HepG2 (cell line): Measurements from ENCODE around the gene LRRN3. TPM values are rescaled to one million over a fixed set of nuclear protein-coding genes. Genes with fewer than 3 reads are reported as not detected.
A peak's percentile ranks its signal among the peaks of the same experiment; 100 is the strongest.

Source experiments
- ATAC-seq: fragments of 200-7000 bp; cut with Tn5 transposase; 3 replicates; pipeline ENCODE4 v1.9.1; 2020; ENCODE audit warnings: mild to moderate bottlenecking, moderate library complexity
- BruUV-seq: library from RNA; stranded (reverse); fragments of 400-500 nt; replicated peaks from 2 replicates; lab custom pipeline; 2021; lab: Mats Ljungman, UMichigan
- CTCF ChIA-PET: fragments of 300-600 bp; formaldehyde crosslinking; extraction: SDS; loops from one replicate; lab custom pipeline; 2021; ENCODE audit warnings: low total read pairs, inconsistent platforms, low intra/inter-chr PET ratio; lab: Yijun Ruan, JAX
- POLR2A ChIA-PET: fragments of 350-600 bp; sonication (Branson Sonifier 250); formaldehyde crosslinking; loops from one replicate; lab custom pipeline; 2020; ENCODE audit warnings: antibody characterized with exemption, inconsistent platforms; lab: Yijun Ruan, JAX
- DNase-seq: peaks from one replicate; pipeline ENCODE4 v3.0.0-alpha.2; 2015; ENCODE audit warnings: low spot score
- FAIRE-seq: peaks from 3 replicates; lab custom pipeline; 2011; peaks lifted over from hg19 to GRCh38; lab: Jason Lieb, UNC
- H2AFZ ChIP-seq: one replicate; pipeline ENCODE4 v1.6.1; 2011; ENCODE audit warnings: low read length, inconsistent platforms
- H3K27ac ChIP-seq: fragments of 300-600 bp; 3 replicates; pipeline ENCODE4 v1.8.0; 2011; ENCODE audit warnings: mixed run types, mild to moderate bottlenecking, mixed read lengths, low read length, inconsistent platforms; ENCODE audit not compliant: insufficient read depth; ENCODE audit errors: extremely low read length
- H3K27me3 ChIP-seq, 2 experiments: fragments of 200-600 bp in 1 of 2; 2 replicates in 1 of 2; 3 replicates in 1 of 2; pipeline versions ENCODE4 v1.6.0 to v1.8.0; 2011; ENCODE audit warnings: low read length in 2 of 2, mild to moderate bottlenecking in 2 of 2, moderate library complexity in 2 of 2, inconsistent platforms in 1 of 2; ENCODE audit not compliant: insufficient read depth in 2 of 2, control insufficient read depth in 1 of 2
- H3K36me3 ChIP-seq, 2 experiments: fragments of 200-600 bp in 1 of 2; replicated peaks in 1 of 2; 2 replicates in 1 of 2; 3 replicates in 1 of 2; pipeline versions ENCODE4 v1.5.1 to v1.8.0; 2011; ENCODE audit warnings: low read length in 2 of 2, inconsistent platforms in 1 of 2; ENCODE audit not compliant: insufficient read depth in 2 of 2, control insufficient read depth in 1 of 2
- H3K4me1 ChIP-seq: 2 replicates; pipeline ENCODE4 v1.5.1; 2012; ENCODE audit warnings: low read length, inconsistent platforms; ENCODE audit not compliant: insufficient read depth
- H3K4me2 ChIP-seq: 2 replicates; pipeline ENCODE4 v1.6.0; 2011; ENCODE audit warnings: low read depth, low read length, inconsistent platforms
- H3K4me3 ChIP-seq, 3 experiments: fragments of 200-600 bp in 1 of 3; sonication (generic), shearing (Covaris generic) in 1 of 3; replicated peaks in 1 of 3; 2 replicates each; pipeline ENCODE4 v1.5.1; 2011 to 2016; ENCODE audit warnings: low read length in 3 of 3, inconsistent platforms in 2 of 3, low read depth in 2 of 3, mild to moderate bottlenecking in 2 of 3, control low read depth in 1 of 3, mixed read lengths in 1 of 3; ENCODE audit not compliant: insufficient read depth in 1 of 3
- H3K79me2 ChIP-seq: one replicate; pipeline ENCODE4 v1.6.1; 2011; ENCODE audit warnings: low read length, inconsistent platforms; ENCODE audit not compliant: insufficient read depth
- H3K9ac ChIP-seq: 2 replicates; pipeline ENCODE4 v1.6.0; 2011; ENCODE audit warnings: mild to moderate bottlenecking, low read depth, low read length, inconsistent platforms; ENCODE audit not compliant: insufficient read depth
- H3K9me3 ChIP-seq: 2 replicates; pipeline ENCODE4 v1.5.1; 2012; ENCODE audit warnings: mild to moderate bottlenecking, low read length
- H4K20me1 ChIP-seq: 2 replicates; pipeline ENCODE4 v1.6.0; 2011; ENCODE audit warnings: inconsistent platforms, mild to moderate bottlenecking, low read length, moderate library complexity; ENCODE audit not compliant: insufficient read depth
- CREB1 ChIP-seq, 2 experiments: fragments of 450-650 bp in 1 of 2; IDR thresholded peaks; 2 replicates each; pipeline ENCODE4 v1.6.1; 2016 to 2017; ENCODE audit warnings: control low read depth in 1 of 2, mild to moderate bottlenecking in 1 of 2, missing compliant biosample characterization in 1 of 2, missing genetic modification characterization in 1 of 2
- MAFF ChIP-seq: IDR thresholded peaks from 2 replicates; pipeline ENCODE4 v1.6.1; 2011; ENCODE audit warnings: low read depth, low read length, improper control_type of control experiment
- MAFK ChIP-seq, 2 experiments: IDR thresholded peaks in 1 of 2; conservative IDR thresholded peaks in 1 of 2; 2 replicates each; pipeline ENCODE4 v1.6.1; 2011; ENCODE audit warnings: improper control_type of control experiment in 2 of 2, low read length in 2 of 2
- WGBS: methylation state at CpG from one replicate; pipeline ENCODE4 v1.1.6; 2017; ENCODE audit warnings: low lambda C conversion rate; 5-methylcytosine and 5-hydroxymethylcytosine counted together
- in situ Hi-C: cut with HindIII; loops from 2 replicates; pipeline ENCODE4 v1.10.0; 2017; ENCODE audit warnings: low pct_unique_long_range_greater_than_20kb; ENCODE audit not compliant: extremely low pct_ligation_motif_present
- intact Hi-C: fragments of 100-400 bp; cut with micrococcal nuclease; formaldehyde crosslinking; loops from one replicate; pipeline ENCODE4 v1.10.0; 2022; ENCODE audit not compliant: unreplicated experiment
- polyA plus RNA-seq, 8 experiments: library from polyadenylated mRNA; depleted of rRNA in 3 of 8; stranded (reverse) in 7 of 8; unstranded in 1 of 8; fragments of >200 nt; fragmentation: Illumina TruSeq in 4 of 8; extraction: Trizol in 4 of 8; gene quantifications; 2 replicates each; pipeline versions ENCODE4 v1.2.1 to v1.2.3, GENCODE V29; 2011 to 2016; ENCODE audit warnings: low read depth in 4 of 8, missing spikeins in 1 of 8, mixed read lengths in 1 of 8; ENCODE audit not compliant: insufficient read depth in 1 of 8
- total RNA-seq, 5 experiments: library from RNA; depleted of rRNA; stranded (reverse); fragments of >200 nt; fragmentation: Illumina TruSeq; extraction: Trizol; gene quantifications; 2 replicates each; pipeline ENCODE4 v1.2.3, GENCODE V29; 2016; ENCODE audit warnings: low read depth in 1 of 5
- TF ChIP-seq, protein P1 (sequence below): sonication (generic); formaldehyde crosslinking; IDR thresholded peaks from 2 replicates; pipeline ENCODE4 v1.8.1; 2023; ENCODE audit warnings: mild to moderate bottlenecking, missing genetic modification reagents
- TF ChIP-seq, protein P2 (sequence below): sonication (generic); formaldehyde crosslinking; IDR thresholded peaks from 2 replicates; pipeline ENCODE4 v1.4.0; 2020; ENCODE audit warnings: missing genetic modification reagents

The LRRN3 gene
- total and polyA plus RNA-seq, 2 of the 13 experiments (the other 11 are each of a cell fraction or from before 2014, with no cell fraction given), result 0.07 TPM; not detected in 1

DNA sequence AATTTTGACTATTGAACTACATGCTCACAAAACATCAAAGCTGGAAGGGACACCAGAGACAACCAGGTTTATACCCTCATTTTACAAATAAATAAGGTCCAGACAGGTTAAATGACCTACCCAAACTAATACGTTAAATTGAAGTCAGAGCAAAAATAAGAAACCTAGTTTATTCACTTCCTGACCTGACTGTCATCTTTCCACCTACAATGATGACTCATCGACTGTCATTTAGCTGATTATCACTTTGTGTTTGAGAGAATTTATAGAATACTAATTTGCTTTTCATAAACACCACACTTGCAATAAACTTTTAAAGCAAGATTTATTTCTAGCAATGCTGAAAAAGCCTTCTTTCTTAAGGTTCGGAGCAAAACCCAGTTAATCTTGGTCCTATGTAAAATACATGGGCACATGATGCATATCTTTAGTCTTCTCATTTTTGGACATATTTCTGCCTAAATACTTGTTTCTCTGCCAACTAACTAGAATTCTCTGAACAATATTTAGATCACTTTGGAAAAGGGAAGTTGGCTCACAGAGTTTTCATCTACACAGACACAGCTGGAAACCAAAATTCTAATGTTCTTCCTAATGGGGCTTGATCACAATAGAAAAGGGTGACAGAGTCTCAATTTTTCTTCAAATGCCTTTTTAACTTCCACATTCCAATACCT is 16.7 kb upstream of the LRRN3 start:
- Histone ChIP-seq H3K9me3 (no peaks in the 10 kb centered on the region), H3K36me3 (no peaks in the 10 kb centered on the region), H3K4me1 (peaks cover 31% of the 10 kb centered on the region), H2AFZ (no peak overlapping the region), H3K27me3 (no peaks in the 10 kb centered on the region), H3K9ac (no peak overlapping the region), H3K4me2 (no peak overlapping the region), H3K4me3 (no peak overlapping the region), H3K79me2 (no peaks in the 10 kb centered on the region), H3K27ac (no peak overlapping the region), H4K20me1 (no peaks in the 10 kb centered on the region)
- ATAC-seq (no peak), DNase-seq (no peak)
- POLR2A ChIA-PET, result no interaction called here
- WGBS, result 49% methylated on average over 3 of the region's 3 CpGs
- intact Hi-C loops (loop anchor here (5.0 kb wide), 1 partner anchor 47 kb away; no protein-coding TSS in a partner anchor), in situ Hi-C loops (no loop called here)
- TF ChIP-seq MAFK (conservative IDR thresholded peaks at IDR 0.05 in 1 of 2, IDR thresholded peaks at IDR 0.05 in 1 of 2; ENCODE audit: low read length in 2 of 2) (0 out of 4 replicates have a peak, but pooled peaks of 1 of the 2 experiments have one; percentile 18), CREB1 (IDR thresholded peaks at IDR 0.05) (0 out of 2 replicates have a peak, but pooled peaks have one; percentile 33), CREB1 (CRISPR knock-in tag; IDR thresholded peaks at IDR 0.05) (no peak), MAFF (peak; percentile 47; the same call in 1 of the 2 replicates)
- TF ChIP-seq, protein P1, sequence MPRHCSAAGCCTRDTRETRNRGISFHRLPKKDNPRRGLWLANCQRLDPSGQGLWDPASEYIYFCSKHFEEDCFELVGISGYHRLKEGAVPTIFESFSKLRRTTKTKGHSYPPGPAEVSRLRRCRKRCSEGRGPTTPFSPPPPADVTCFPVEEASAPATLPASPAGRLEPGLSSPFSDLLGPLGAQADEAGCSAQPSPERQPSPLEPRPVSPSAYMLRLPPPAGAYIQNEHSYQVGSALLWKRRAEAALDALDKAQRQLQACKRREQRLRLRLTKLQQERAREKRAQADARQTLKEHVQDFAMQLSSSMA (CRISPR knock-in tag), result no peak
- TF ChIP-seq, protein P2, sequence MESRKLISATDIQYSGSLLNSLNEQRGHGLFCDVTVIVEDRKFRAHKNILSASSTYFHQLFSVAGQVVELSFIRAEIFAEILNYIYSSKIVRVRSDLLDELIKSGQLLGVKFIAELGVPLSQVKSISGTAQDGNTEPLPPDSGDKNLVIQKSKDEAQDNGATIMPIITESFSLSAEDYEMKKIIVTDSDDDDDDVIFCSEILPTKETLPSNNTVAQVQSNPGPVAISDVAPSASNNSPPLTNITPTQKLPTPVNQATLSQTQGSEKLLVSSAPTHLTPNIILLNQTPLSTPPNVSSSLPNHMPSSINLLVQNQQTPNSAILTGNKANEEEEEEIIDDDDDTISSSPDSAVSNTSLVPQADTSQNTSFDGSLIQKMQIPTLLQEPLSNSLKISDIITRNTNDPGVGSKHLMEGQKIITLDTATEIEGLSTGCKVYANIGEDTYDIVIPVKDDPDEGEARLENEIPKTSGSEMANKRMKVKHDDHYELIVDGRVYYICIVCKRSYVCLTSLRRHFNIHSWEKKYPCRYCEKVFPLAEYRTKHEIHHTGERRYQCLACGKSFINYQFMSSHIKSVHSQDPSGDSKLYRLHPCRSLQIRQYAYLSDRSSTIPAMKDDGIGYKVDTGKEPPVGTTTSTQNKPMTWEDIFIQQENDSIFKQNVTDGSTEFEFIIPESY (CRISPR knock-in tag), result no peak
- TF ChIP-seq, all 625 proteins: peak for 3
- CTCF ChIA-PET, result no interaction called here
- no TSS peak for BruUV-seq
- FAIRE-seq, result peak; percentile 12
